ENCODE results near the gene IFITM10.

Gene IFITM10

GRCh38 chr11:1750481-1750839 is at the start of gene IFITM10:
Gene IFITM10 (minus strand): TSS chr11:1750595. CDS start chr11:1750442, 153 bp downstream.
- no peak for DNase-seq (ENCODE audit: low read depth, low spot score)

GRCh38 chr11:1797391-1798125 is 47.2 kb upstream of the IFITM10 start:
- no peak for DNase-seq (ENCODE audit: low read depth, low spot score)

GRCh38 chr11:1796413-1797011 is 46.1 kb upstream of the IFITM10 start:
- no peak for DNase-seq (ENCODE audit: low read depth, low spot score)

GRCh38 chr11:1793081-1793480 is 42.7 kb upstream of the IFITM10 start:
- DNase-seq (ENCODE audit: low read depth, low spot score): peak; percentile 17

- no peak for DNase-seq (ENCODE audit: low read depth, low spot score)
Observed at GRCh38 chr11:1792461-1792860, 42.1 kb upstream of the IFITM10 start.

DNA sequence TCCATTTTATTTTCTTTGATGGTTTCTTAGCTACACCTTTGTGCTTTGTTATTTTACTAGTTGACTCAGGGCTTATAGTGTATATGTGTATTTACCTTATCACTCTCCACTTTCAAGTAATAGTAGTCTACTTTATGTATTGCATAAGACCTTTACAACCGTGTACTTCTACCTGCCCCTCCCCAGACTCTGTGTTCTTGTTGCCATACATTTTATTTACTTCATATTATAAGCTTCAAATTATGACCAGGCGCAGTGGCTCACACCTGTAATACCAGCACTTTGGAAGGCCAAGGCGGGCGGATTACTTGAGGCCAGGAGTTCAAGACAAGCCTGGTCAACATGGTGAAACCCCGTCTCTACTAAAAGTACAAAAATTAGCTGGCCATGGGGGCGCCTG is 41.5 kb upstream of the IFITM10 start:
- no peak for DNase-seq (ENCODE audit: low read depth, low spot score)

DNA sequence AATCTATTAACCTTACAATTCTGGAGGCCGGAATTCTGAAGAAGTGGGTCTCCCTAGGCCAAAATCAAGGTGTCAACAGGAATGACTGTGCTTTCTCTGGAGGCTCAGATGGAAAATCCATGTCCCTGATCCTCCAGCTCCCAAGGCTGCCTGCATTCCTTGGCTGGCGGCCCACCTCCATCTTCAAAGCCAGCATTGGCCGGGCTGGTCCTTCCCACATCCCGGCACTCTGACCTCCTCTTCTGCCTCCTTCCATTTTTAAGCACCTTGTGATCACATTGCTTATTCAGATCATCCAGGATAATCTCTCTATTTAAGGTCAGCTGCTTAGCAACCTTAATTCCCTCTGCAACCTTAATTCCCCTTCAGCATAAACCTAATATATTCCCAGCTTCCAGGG is 36.1 kb upstream of the IFITM10 start:
- no peak for DNase-seq (ENCODE audit: low read depth, low spot score)

GRCh38 chr11:1785749-1786413 is 35.5 kb upstream of the IFITM10 start:
- DNase-seq (ENCODE audit: low read depth, low spot score): no peak

DNA sequence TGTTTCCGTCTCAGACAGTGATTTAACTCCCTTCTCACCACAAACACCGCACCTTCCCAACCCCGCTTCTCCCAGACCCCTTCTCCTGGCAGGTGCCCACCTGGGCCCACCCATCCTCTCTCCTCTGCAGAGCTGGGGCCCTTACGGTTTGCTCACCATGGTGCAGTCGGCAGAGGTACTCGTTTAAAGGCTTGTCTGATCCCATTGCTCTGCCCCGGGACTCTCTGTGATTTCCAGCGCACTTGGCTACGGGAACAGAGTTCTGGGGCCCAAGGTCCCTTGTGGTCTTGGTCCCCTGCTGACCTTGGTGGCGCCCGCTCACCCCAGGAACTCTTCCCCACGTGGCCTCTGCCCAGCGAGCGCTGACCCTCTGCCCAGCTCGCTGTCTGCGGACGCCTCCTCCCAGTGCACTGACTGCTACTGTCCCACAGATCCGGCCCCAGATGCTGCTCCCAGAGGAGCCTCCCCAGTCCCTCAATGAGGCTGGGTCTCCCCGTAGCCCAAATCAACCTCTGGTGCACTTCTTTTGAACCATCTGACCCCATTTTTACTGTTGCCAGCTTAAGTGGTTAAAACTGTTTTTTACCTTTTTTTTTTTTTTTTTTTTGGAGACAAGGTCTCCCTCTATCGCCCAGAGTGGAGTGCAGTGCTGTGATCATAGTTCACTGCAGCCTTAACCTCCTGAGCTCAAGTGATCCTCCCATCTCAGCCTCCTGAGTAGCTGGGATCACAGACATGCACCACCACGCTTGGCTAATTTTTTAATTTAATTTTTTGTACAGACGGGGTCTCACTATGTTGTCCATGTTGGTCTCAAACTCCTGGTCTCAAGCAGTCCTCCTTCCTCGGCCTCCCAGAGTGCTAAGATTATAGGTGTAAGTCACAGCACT is 34.6 kb upstream of the IFITM10 start:
- no peak for DNase-seq (ENCODE audit: low read depth, low spot score)

DNA sequence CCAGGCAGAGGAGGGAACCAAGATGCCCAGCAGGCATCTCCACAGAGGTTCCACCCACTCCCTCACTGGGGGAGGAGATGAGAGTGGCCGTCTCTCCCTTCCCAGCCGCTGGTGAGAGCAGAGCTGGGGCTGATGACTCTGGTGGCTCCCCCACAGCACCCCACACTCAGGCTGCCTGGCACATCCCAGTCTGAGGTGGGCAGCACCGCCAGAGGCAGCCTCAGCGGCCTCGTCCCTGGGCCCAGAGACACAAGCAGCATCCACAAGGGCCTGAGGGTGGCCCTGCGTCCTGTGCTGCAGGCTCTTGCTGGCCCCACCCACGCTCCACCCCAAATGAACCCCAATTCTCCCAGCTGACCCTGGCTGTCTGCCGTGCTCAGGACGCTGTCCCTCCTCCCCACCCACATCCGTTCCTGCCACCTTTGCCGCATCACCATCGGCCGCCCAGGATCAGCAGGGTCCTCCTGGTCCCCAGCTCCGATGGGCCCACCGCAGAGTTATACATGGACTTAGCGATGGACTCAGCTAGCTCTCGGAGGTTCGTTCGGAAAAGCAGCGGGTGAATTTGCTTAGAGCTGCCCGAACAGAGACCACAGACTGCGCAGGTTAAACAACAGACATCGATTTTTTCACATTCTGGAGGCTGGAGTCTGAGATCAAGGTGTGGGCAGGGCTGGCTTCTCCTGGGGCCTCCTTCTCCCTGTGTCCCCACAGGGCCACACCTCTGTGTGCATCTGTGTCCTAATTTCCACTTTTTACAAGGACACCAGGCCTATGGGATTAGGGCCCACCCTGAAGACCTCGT is 33.5 kb upstream of the IFITM10 start:
- DNase-seq (ENCODE audit: low read depth, low spot score): no peak

DNA sequence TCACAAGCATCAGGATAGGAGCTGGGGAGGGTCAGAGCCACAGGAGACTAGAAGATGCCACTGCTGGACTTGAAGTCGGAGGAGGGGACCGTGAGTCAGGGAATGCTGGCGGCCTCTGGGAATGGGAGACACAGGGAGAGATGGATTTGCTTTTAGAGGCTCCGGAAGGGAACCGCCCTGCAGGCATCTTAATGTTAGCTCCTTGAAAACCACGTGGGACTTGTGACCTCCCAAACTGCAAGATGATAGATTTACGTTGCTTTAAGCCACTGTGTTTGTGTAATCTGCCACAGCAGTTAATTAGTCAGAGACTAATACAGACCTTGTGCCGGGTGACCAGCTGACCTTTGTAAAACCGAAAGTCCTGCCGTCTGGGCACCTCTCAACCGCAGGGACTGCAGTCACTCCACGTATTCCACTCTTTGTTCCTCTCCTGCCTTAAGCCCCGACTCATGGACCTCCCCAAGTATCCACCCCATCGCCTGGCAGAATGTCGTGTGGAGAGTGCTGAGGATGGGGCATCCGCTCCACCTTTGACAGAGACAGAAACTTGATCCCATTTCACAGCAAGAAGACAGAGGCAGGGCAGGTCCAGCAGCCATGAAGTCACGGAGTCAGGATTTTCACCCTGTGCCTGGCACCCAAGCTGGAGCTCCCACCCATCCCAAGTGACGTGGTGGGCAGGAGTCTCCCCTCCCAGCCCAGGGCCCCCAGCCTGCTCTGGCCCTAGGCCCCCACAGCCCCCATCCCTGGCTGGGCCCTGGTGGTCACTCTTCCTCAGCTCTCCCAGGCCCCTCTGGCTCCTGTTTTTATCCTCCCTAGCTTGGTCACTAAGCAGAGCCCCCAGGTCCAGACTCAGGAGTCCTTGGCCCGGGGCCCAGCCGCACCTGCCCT is 32.7 kb upstream of the IFITM10 start:
- DNase-seq (ENCODE audit: low read depth, low spot score): no peak

DNA sequence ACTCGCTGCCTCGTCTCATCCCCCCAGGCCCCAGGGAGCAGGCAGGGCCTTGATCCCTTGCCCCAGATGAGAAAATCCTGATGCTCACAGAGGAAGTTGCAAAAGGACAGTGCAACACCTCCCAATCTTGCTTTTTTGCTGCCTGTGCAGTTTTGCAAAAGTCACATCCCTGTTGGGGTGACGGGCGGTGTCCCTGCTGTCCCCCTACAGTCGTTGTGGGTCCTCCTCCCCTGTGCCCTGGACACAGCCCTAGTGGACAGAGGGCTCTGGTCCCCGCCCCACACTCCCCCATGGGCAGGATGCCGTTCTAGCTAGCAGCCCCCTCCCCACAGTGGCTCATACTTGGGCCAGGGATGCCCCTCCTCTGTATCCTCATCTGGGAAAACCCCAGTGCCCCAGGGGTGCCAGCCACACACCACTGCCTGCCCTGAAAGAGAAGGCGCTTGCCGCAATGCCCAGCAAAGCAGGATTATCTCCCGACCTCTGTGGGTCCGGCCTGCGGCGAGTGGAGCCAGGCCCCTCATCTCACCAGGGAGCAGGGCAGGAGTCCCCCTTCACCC is 31.7 kb upstream of the IFITM10 start:
- no peak for DNase-seq (ENCODE audit: low read depth, low spot score)

- no peak for DNase-seq (ENCODE audit: low read depth, low spot score)
Observed at GRCh38 chr11:1781593-1781975, 31.2 kb upstream of the IFITM10 start.

GRCh38 chr11:1780700-1781592 is 30.6 kb upstream of the IFITM10 start:
- no peak for DNase-seq (ENCODE audit: low read depth, low spot score)

DNA sequence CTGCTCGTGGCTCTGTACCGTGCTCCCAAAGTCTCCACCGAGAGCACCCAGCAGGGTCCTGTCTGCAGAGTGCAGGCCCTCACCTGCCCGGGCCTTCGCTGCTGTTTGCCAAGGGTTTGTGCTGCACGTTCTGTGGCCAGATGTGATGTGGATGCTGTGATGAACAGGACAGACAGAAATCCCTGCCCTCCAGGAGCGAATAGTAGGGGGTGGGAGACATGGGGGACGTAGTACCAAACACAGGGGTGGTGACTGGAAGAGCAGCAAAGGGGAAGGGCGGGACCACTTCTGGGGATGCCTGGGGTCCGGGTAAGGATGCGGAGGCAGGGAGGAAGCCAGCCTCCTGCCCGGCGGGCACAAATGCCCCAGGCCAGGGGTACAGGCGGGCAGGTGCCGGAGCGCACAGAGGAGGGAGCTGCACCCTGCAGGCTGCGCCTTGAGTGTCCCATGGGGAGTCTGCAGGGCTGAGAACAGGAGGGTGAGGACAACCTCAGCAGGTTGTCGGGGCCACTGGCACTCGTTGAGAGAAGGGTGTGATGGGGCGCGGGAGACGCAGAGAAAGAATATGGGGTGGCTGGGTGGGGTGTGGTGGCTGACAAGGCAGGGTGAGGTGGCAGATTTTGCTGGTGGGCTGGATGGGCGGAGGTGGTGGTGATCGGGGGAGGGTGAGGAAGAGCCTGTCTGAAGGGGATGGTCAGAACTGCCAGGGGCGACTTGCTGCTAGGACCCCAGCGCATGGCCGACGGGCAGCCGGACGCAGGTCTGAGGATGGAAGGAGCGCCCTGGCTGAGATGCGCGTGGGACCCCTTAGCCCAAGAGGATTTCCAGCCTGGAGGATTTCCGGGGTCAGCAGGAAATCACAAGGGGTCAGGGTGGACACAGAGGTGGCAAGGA is 29.7 kb upstream of the IFITM10 start:
- no peak for DNase-seq (ENCODE audit: low read depth, low spot score)

DNA sequence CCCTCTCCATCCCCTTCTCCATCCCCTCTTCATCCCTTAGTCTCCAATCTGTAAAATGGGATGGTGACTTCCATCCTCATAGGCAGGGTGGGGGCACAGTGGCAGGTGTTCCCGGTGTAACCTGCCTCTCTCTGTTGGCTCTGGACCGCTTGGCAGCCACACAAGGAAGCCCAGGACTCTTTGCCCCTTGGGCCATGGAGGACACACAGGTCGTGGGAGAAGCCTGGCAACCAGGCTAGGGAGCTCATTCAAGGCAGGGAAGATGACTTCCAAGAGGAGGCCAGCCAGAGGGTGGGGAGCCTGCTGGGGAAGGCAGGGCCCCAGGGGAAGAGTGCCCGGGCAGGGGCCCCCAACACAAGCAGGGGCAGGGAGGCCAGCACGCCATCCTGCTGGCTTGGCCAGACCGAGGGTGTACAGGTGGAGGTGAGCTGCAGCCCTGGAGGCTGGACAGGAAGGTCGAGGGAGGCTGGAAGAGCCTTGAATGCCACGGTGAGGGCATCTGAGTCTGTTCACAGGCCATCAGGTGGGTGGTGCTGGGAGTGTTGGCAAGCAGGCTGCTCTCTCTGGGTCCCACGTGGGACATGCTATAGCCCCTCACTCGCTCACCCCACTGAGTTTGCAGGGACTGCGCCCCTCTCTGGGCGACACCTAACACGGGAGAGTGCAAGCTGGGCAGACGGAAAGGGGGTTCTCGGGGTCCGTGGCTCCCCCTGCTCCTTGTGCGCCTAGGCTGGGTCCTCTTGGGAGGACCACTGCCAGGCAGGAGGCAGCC is 28.8 kb upstream of the IFITM10 start:
- DNase-seq (ENCODE audit: low read depth, low spot score): no peak

Data from smooth muscle cell of the brain vasculature (primary cell).